OCI-LY3 (cell line): ENCODE measurements around the gene FAM163B.

ENCODE experiments used
- EZH2phosphoT487 ChIP-seq: fragments of 200-600 bp; shearing (Covaris generic); IDR thresholded peaks from 2 replicates; pipeline ENCODE4 v1.6.1; 2018; ENCODE audit warnings: antibody characterized with exemption, mixed run types, low read depth
- TF ChIP-seq, protein P1 (sequence below): fragments of 200-600, 300-600 bp; sonication (generic); IDR thresholded peaks from 2 replicates; pipeline ENCODE4 v1.5.1; 2014; ENCODE audit warnings: antibody characterized with exemption, low read length, low read depth

DNA sequence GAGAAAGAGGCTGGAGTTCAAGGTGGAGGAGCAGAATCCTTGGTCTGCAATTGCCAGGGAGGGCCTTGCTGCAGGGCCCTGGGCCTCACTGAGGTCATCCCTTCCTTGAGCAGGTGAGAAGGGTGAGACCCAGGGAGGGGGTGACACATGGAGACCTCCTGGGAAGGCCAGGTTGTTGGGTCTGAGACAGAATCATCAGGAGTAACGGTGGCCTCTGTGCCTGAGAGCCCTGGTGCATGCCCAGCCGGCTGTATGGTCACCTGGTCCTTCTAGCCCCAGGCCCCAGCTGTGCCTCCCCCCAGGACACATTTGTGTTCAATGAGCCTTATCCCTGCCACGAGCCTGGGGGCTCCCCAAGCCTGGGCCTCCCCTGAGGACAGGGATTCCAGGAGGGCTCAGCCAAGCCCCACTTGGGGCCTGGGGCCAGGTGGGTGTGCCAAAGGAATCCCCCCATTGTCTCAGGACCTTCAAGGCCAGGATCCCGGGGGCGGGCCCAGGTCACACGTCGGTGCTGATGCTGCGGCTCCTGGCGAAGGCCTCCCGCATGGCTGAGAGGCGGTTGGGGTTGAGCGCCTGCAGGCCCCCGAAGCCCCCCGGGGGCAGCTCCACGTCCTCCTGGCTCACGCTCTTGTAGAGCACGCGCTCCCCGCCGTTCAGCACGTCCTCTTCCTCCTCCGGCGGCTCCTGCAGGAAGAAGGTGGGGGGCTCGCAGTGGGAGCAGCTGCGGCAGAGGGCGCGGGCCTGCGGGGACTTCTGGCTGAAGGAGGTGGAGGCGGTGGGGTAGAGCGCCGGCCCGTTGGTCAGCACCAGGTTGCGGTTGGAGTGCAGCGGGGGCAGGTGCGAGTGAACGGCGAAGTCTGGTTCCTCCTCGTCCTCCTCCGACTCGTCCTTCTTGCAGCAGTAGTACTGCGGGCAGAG is 30.4 kb downstream of the FAM163B start:
- TF ChIP-seq, protein P1, sequence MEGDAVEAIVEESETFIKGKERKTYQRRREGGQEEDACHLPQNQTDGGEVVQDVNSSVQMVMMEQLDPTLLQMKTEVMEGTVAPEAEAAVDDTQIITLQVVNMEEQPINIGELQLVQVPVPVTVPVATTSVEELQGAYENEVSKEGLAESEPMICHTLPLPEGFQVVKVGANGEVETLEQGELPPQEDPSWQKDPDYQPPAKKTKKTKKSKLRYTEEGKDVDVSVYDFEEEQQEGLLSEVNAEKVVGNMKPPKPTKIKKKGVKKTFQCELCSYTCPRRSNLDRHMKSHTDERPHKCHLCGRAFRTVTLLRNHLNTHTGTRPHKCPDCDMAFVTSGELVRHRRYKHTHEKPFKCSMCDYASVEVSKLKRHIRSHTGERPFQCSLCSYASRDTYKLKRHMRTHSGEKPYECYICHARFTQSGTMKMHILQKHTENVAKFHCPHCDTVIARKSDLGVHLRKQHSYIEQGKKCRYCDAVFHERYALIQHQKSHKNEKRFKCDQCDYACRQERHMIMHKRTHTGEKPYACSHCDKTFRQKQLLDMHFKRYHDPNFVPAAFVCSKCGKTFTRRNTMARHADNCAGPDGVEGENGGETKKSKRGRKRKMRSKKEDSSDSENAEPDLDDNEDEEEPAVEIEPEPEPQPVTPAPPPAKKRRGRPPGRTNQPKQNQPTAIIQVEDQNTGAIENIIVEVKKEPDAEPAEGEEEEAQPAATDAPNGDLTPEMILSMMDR = no peak
- no peak for TF ChIP-seq EZH2phosphoT487
